ENCODE results near the gene EXOSC2. TPM values are rescaled to one million over a fixed set of nuclear protein-coding genes. Genes with fewer than 3 reads are reported as not detected.

The EXOSC2 gene
- total and polyA plus RNA-seq, 2 of the 13 experiments (the other 11 are each of a cell fraction or from before 2014, with no cell fraction given): 27.5 to 63.8 TPM

DNA sequence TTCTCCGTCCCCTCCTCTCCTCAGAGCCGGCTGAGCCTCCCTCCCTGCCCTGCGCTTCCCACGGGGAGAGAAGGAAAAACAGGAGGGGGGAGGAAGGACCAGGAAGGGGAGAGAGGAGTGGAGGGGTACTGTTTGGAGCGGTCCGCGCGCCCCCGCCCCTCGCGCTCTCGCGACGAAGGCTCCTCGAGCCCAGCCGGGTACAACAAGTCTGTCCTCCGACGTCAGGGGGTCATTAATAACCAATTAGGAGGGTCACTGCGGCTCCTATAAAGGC is 29.7 kb upstream of the EXOSC2 start:
- peak overlapping the region in 1 of 3 experiments; percentile 40; a peak in 1 of 6 replicates for H3K4me3 ChIP-seq (replicated peaks in 1 of 3; ENCODE audit: insufficient read depth in 1 of 3, low read depth in 2 of 3, low read length in 3 of 3)
- in situ Hi-C loops (cut with HindIII; ENCODE audit: extremely low pct_ligation_motif_present, low pct_unique_long_range_greater_than_20kb): no loop called here
- TF ChIP-seq, protein P1, sequence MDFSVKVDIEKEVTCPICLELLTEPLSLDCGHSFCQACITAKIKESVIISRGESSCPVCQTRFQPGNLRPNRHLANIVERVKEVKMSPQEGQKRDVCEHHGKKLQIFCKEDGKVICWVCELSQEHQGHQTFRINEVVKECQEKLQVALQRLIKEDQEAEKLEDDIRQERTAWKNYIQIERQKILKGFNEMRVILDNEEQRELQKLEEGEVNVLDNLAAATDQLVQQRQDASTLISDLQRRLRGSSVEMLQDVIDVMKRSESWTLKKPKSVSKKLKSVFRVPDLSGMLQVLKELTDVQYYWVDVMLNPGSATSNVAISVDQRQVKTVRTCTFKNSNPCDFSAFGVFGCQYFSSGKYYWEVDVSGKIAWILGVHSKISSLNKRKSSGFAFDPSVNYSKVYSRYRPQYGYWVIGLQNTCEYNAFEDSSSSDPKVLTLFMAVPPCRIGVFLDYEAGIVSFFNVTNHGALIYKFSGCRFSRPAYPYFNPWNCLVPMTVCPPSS (IDR thresholded peaks at IDR 0.05): no peak
- TF ChIP-seq EZH2 (conservative IDR thresholded peaks at IDR 0.05; ENCODE audit: low read depth, low read length): peak; percentile 16; the same call in 1 of the 2 replicates
- no peak for TF ChIP-seq KLF6 (CRISPR knock-in tag; IDR thresholded peaks at IDR 0.05)
- TF ChIP-seq PCBP1 (IDR thresholded peaks at IDR 0.05; ENCODE audit: borderline replicate concordance, low read depth, low read length): 0 out of 2 replicates have a peak, but pooled peaks have one; percentile 40

DNA sequence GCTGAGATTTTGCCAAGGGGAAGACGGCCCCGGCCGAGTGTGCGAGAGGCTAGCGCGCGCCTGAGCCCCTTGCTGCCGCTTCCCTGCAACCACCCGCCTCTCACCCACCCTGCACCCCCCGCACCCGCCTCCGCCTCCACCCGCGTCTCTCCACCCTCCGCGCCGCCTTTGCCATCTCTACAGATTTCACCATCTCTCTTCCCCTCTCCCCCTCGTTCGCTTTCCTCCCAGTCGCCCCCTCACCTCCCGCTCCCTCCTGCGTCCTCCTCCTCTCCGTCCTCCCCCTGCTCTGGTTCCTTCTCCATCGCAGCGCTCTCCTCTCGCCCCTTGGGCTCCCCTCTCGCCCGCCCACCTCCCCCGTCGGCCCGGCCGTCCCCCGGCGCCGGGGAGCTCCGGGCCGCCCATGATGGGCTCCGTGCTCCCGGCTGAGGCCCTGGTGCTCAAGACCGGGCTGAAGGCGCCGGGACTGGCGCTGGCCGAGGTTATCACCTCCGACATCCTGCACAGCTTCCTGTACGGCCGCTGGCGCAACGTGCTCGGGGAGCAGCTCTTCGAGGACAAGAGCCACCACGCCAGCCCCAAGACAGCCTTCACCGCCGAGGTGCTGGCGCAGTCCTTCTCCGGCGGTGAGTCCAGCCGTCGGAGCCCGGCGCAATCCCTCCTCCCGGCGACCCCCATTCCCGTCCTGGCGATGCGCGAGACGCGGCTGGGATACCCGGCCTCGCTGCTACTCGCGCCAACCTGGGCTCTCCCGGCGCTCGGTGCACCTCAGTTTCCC is 29.1 kb upstream of the EXOSC2 start, which contains the start of gene PRDM12:
Gene PRDM12, plus strand, starts transcription at position 344 of the 778 bp plus-strand sequence. Its CDS starts 60 bp downstream, at position 404.
- DNase-seq (ENCODE audit: low spot score) (no peak), ATAC-seq (no peak), FAIRE-seq (no peak)
- Histone ChIP-seq H3K36me3 (replicated peaks in 1 of 2; ENCODE audit: control insufficient read depth in 1 of 2, insufficient read depth in 2 of 2, low read length in 2 of 2) (no peaks in the 10 kb centered on the region), H3K27ac (ENCODE audit: extremely low read length, insufficient read depth, low read length) (no peak within 1 kb of the TSS), H4K20me1 (ENCODE audit: insufficient read depth, low read length) (peaks cover 4% of the 10 kb centered on the region; the same call in 1 of the 2 replicates), H3K4me2 (ENCODE audit: low read depth, low read length) (peak within 1 kb of the TSS; percentile 36), H3K9ac (ENCODE audit: insufficient read depth, low read depth, low read length) (no peak within 1 kb of the TSS), H3K9me3 (ENCODE audit: low read length) (no peaks in the 10 kb centered on the region), H3K4me3 (replicated peaks in 1 of 3; ENCODE audit: insufficient read depth in 1 of 3, low read depth in 2 of 3, low read length in 3 of 3) (peak within 1 kb of the TSS in 1 of 3 experiments; percentile 40; a peak in 1 of 6 replicates), H3K4me1 (ENCODE audit: insufficient read depth, low read length) (peaks cover 26% of the 10 kb centered on the region), H2AFZ (ENCODE audit: low read length) (no peak within 1 kb of the TSS), H3K27me3 (ENCODE audit: control insufficient read depth in 1 of 2, insufficient read depth in 2 of 2, low read length in 2 of 2) (peaks cover 27 to 89% of the 10 kb centered on the region in 2 experiments), H3K79me2 (ENCODE audit: insufficient read depth, low read length) (no peaks in the 10 kb centered on the region)
- CTCF ChIA-PET (ENCODE audit: low intra/inter-chr PET ratio, low total read pairs): no interaction called here
- in situ Hi-C loops (cut with HindIII; ENCODE audit: extremely low pct_ligation_motif_present, low pct_unique_long_range_greater_than_20kb): no loop called here
- TF ChIP-seq ZKSCAN1 (IDR thresholded peaks at IDR 0.05; ENCODE audit: low read length) (no peak), MTF2 (CRISPR knock-in tag; IDR thresholded peaks at IDR 0.05; ENCODE audit: borderline replicate concordance) (peak; percentile 26; the same call in 1 of the 2 replicates), POLR2AphosphoS2 (IDR thresholded peaks at IDR 0.05; ENCODE audit: low read depth, low read length) (no peak), ZNF780A (CRISPR knock-in tag; IDR thresholded peaks at IDR 0.05) (no peak), ZNF839 (CRISPR knock-in tag; IDR thresholded peaks at IDR 0.05; ENCODE audit: borderline replicate concordance) (no peak), KLF13 (CRISPR knock-in tag; IDR thresholded peaks at IDR 0.05) (no peak), ZNF619 (CRISPR knock-in tag; IDR thresholded peaks at IDR 0.05) (no peak), ZNF263 (CRISPR knock-in tag; IDR thresholded peaks at IDR 0.05) (peak; percentile 53), EZH2 (conservative IDR thresholded peaks at IDR 0.05; ENCODE audit: low read depth, low read length) (0 out of 2 replicates have a peak, but pooled peaks have one; percentile 3), ZNF777 (CRISPR knock-in tag; IDR thresholded peaks at IDR 0.05) (no peak), HDAC1 (CRISPR knock-in tag; IDR thresholded peaks at IDR 0.05) (no peak), TOPORS (CRISPR knock-in tag; IDR thresholded peaks at IDR 0.05) (no peak), JUND (CRISPR knock-in tag; IDR thresholded peaks at IDR 0.05) (no peak), STAG1 (CRISPR knock-in tag; IDR thresholded peaks at IDR 0.05) (no peak)
- TF ChIP-seq, protein P2, sequence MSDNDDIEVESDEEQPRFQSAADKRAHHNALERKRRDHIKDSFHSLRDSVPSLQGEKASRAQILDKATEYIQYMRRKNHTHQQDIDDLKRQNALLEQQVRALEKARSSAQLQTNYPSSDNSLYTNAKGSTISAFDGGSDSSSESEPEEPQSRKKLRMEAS (IDR thresholded peaks at IDR 0.05): peak; percentile 30; the same call in 1 of the 2 replicates
- 26% methylated on average over 37 of the region's 76 CpGs for WGBS (ENCODE audit: low lambda C conversion rate)
- intact Hi-C loops (cut with micrococcal nuclease; ENCODE audit: unreplicated experiment): no loop called here
- no TSS peak for BruUV-seq (replicated peaks)
- POLR2A ChIA-PET: no interaction called here

More for the DNA sequence above, 29.7 kb upstream of the EXOSC2 start:
- intact Hi-C loops (cut with micrococcal nuclease; ENCODE audit: unreplicated experiment): no loop called here
- no peak for DNase-seq (ENCODE audit: low spot score)
- no peak for ATAC-seq
- Histone ChIP-seq H4K20me1 (ENCODE audit: insufficient read depth, low read length) (peaks cover 4% of the 10 kb centered on the region; the same call in 1 of the 2 replicates), H3K79me2 (ENCODE audit: insufficient read depth, low read length) (no peaks in the 10 kb centered on the region), H2AFZ (ENCODE audit: low read length) (no peak overlapping the region), H3K4me1 (ENCODE audit: insufficient read depth, low read length) (peaks cover 26% of the 10 kb centered on the region), H3K36me3 (replicated peaks in 1 of 2; ENCODE audit: control insufficient read depth in 1 of 2, insufficient read depth in 2 of 2, low read length in 2 of 2) (no peaks in the 10 kb centered on the region), H3K4me2 (ENCODE audit: low read depth, low read length) (no peak overlapping the region; the same call in 1 of the 2 replicates), H3K27me3 (ENCODE audit: control insufficient read depth in 1 of 2, insufficient read depth in 2 of 2, low read length in 2 of 2) (peaks cover 28 to 94% of the 10 kb centered on the region in 2 experiments), H3K27ac (ENCODE audit: extremely low read length, insufficient read depth, low read length) (no peak overlapping the region), H3K9me3 (ENCODE audit: low read length) (no peaks in the 10 kb centered on the region), H3K9ac (ENCODE audit: insufficient read depth, low read depth, low read length) (no peak overlapping the region)
- 46% methylated on average over 16 of the region's 19 CpGs for WGBS (ENCODE audit: low lambda C conversion rate)
- CTCF ChIA-PET (ENCODE audit: low intra/inter-chr PET ratio, low total read pairs): no interaction called here
- no TSS peak for BruUV-seq (replicated peaks)
- FAIRE-seq: no peak
- POLR2A ChIA-PET: no interaction called here
